Kidney capillary endothelial cell (primary cell): Measurements from ENCODE around the gene TRIP12.

ENCODE experiments used
- DNase-seq: peaks from one replicate; pipeline ENCODE4 v3.0.0-alpha.2; 2018; ENCODE audit warnings: low spot score

Gene TRIP12

DNA sequence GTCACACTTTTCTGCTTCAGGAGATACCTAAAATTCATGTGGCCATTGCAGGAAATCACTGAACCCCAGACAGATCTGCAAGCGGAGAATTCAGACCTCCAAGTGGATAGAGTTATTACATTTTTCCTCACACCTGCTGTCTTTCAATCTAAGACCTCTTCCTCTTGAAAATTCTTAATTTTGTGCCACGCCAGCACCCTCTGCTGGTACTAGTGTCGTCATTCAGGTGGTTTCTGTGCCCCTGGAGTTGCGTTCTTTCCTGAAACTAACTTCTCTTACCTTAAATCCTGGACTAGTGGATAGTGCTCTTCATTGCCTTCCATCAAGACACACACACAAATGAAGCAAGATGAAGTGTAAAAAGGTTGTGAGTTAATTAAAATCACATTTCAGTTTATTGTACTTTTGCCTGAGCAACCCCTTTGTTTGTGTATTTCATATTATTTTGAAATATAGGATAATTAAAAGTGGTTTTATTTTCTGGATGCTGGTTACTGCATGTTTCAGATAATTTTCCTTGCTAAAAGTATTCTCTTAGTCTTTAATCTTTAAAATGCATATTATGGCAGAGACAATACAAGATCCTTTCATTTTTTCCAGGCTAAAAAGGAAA is 205.8 kb downstream of the TRIP12 start:
- no peak for DNase-seq

DNA sequence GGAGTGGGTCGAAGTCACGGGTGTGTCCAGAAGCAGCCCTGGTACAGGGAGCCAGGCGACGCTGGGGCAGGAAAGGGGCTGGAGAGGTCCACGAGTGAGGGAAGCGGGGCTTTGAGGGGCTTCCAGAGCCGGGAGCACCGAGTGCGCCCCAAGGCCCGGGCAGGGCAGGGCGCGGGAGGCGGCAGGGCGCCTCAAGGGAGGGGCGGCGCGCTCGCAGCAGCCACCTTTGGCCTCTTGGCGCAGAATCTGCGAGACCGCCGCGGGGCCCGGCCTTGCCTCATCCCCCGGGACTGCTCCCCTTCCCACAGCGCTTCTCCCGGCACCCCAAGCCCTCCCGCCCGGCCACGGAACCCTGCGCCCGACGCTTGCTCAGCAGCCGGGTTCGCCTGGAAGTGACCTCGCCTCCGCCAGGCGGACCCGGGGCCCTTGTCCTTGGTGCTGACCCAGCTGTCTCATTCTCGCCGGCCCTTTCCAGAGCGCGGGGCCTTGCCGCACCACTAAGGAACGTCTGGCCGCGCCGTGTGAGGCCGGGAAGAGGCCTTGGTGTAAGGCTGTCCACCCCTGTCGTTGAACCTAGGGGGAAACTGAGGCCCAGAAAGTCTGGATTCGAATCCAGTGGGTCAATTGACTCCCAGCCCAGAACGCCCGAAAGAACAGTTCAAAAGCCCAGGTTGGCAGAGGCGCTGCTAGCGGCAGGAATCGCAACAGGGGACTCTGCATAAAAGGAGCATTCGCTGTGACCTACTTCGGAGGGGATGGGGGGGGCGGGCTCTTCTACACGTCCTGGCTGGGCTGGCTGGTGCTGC is 206.9 kb downstream of the TRIP12 start:
- peak; percentile 58 for DNase-seq

DNA sequence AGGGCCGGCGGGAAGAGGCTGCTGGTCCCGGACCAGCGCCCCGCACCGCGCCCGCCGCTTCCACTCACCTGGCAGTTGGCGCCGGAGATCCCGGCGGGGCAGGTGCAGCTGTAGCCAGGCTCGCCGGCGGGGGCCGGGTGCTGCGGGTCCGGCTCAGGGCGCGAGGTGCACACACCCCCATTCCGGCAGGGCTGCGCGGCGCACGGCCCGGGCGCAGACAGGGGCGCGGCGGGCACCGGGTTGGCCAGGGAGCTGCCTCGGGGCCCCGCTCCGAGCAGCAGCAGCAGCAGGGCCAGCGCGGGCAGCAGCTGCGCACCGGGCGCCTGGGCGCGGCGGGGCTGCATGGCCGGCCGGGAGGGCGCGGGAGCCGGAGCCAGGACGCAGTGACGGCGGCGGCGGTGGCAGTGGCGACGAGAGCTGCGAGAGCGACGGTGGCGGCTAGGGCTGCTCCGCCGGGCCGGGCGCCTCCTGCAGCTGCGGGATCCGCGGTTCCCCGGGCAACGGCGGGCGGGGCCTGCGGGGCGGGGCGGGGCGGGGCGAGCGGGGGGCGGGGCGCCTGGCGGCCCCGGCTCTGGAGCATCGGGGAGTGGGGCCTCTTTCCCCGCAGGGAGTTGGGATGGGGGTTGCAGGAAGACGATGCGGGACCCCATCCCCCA is 207.6 kb downstream of the TRIP12 start, which contains the start of gene DNER:
Gene DNER, minus strand, starts transcription at position 476 of the 656 bp plus-strand sequence. Its CDS starts 132 bp downstream, at position 344.
- DNase-seq, result no peak
